ENCODE measurements around the gene RRM1.

The RRM1 gene

GRCh38 chr11:4103269-4103668, 8.7 kb downstream of the RRM1 start:
- no peak overlapping the region for H3K4me3 ChIP-seq (ENCODE audit: low read depth, low read length)
- no peak for TF ChIP-seq CTCF (conservative IDR thresholded peaks at IDR 0.05; ENCODE audit: low read depth, low read length)
- no peak for DNase-seq (ENCODE audit: low read depth)

GRCh38 chr11:4105916-4106315, 11.3 kb downstream of the RRM1 start:
- no peak overlapping the region for H3K4me3 ChIP-seq (ENCODE audit: low read depth, low read length)
- no peak for TF ChIP-seq CTCF (conservative IDR thresholded peaks at IDR 0.05; ENCODE audit: low read depth, low read length)
- DNase-seq (ENCODE audit: low read depth), result no peak

GRCh38 chr11:4111834-4112233, 17.2 kb downstream of the RRM1 start:
- no peak for TF ChIP-seq CTCF (conservative IDR thresholded peaks at IDR 0.05; ENCODE audit: low read depth, low read length)
- DNase-seq (ENCODE audit: low read depth), result no peak
- no peak overlapping the region for H3K4me3 ChIP-seq (ENCODE audit: low read depth, low read length)

- no peak overlapping the region for H3K4me3 ChIP-seq (ENCODE audit: low read depth, low read length)
- TF ChIP-seq CTCF (conservative IDR thresholded peaks at IDR 0.05; ENCODE audit: low read depth, low read length), result no peak
- DNase-seq (ENCODE audit: low read depth), result no peak
Measured at GRCh38 chr11:4115128-4115527, 20.5 kb downstream of the RRM1 start.

GRCh38 chr11:4118107-4118506, 23.5 kb downstream of the RRM1 start:
- TF ChIP-seq CTCF (conservative IDR thresholded peaks at IDR 0.05; ENCODE audit: low read depth, low read length), result no peak
- no peak overlapping the region for H3K4me3 ChIP-seq (ENCODE audit: low read depth, low read length)
- DNase-seq (ENCODE audit: low read depth), result peak; percentile 68

DNA sequence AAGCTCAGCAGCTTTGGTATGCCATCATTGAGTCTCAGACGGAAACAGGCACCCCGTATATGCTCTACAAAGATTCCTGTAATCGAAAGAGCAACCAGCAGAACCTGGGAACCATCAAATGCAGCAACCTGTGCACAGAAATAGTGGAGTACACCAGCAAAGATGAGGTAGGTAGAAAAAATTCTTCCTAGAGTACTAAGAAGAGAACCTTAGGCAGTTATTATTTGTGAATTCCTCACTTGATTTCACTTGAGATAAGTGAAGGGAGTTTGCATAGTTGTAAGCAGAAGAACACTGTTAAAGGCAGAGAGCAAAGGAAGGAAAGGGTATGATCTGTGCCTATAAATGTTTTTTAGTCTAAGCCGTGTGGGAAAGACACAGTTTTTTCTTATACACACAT, 28.6 kb downstream of the RRM1 start:
- no peak for DNase-seq (ENCODE audit: low read depth)
- TF ChIP-seq CTCF (conservative IDR thresholded peaks at IDR 0.05; ENCODE audit: low read depth, low read length), result no peak
- no peak overlapping the region for H3K4me3 ChIP-seq (ENCODE audit: low read depth, low read length)

- no peak overlapping the region for H3K4me3 ChIP-seq (ENCODE audit: low read depth, low read length)
- TF ChIP-seq CTCF (conservative IDR thresholded peaks at IDR 0.05; ENCODE audit: low read depth, low read length), result no peak
- peak; percentile 48 for DNase-seq (ENCODE audit: low read depth)
Measured at GRCh38 chr11:4125141-4125540, 30.5 kb downstream of the RRM1 start.
